Activated CD4-positive, alpha-beta T cell treated with anti-CD3 and anti-CD28 coated beads for 1 hour (primary cell): Measurements from ENCODE around the gene ACOT7.

Source experiments
- DNase-seq: peaks from one replicate; pipeline ENCODE4 v3.0.0-alpha.2; 2020

Gene ACOT7

DNA sequence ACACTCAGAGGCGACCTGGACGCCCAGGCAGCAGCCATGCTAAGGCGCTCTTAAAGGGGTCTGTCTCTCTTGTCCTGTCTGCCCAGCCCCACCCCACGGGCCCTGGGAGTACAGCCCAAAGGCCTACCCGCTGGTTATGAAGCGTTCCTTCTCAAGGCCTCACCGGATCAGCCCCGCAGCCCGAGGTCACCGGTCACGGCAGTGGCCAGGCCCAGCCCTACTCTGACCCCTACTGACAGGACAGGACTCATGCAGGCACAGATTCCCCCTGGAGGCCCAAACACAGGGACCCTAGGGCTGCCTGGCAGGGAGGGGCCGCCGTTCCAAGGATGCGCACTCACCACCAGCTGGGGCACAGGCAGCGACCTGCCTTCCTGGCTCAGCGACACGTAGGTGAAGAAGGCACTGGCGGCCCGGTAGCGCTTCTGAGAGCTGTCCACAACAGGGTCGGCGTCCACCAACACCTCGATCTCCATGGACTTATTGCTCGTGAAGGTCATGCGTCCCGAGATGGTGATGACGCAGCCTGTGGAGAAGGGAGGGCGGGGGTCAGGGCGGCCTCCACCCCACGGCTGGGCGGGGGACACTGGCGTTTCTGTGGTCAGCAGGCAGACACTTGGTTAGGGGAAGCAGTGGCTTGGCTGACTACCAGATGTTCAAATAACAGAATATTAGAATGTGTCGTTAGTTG, 112.7 kb downstream of the ACOT7 start:
- DNase-seq = no peak

- DNase-seq = no peak
These were observed 113.8 kb downstream of the ACOT7 start for GRCh38 chr1:6279613-6280383.

- no peak for DNase-seq
These were observed 114.5 kb downstream of the ACOT7 start for GRCh38 chr1:6279066-6279465.

DNA sequence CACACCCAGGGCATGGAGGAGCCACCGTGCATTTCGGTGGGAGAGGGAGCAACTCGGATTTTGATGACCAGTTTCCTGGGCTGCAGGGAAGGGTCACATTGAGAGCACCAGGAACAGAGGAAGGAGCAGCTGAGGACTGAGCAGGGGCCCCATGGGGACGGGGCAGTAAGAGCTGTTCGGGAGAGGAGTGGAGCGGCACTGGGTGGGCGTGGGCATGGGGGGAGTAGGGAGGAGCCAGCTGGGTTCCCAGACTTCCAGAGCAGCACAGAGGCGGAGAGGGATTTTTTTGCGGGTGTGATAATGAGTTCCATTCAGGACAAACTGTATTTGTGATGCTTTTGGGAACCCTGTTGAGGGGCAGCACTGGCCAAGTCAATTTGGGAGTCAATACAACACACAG, 115.3 kb downstream of the ACOT7 start:
- DNase-seq = no peak

DNA sequence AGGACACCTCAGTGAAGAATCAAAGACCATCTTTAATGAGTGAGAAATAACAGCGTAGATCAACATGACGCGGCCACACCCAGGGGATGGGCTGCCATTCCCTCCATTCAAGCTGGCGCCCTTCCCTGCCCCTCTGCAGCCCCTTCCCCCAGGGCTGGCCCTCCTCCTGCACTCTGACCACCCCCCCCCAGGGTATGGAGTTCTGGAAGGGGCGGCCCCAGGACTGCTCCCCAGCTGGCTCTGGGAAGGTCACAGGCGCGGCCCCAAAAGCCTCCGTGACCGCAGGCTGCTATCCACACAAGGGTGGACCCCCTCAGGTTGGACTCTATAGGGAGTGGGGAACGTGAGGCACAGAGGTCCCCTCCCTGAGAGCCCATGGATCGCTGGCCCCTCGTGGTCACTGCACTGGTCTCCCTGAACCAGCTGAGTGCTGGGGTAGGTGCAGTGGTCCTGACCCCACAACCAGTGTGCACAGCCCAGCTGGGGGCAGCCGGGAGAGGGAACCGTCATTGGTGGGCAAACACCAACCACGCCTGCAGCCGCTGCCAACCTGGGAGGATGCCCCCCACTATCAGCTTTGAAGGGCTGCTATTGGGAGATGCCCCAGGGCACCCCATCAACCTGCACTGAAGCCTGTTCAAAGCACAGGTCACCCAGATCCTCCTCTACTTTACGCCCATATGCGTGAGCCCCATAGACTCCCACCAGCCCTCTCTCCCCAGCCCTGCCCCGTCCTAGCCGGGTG, 116.6 kb downstream of the ACOT7 start:
- DNase-seq = no peak

GRCh38 chr1:6275826-6276782, 117.5 kb downstream of the ACOT7 start:
- no peak for DNase-seq

GRCh38 chr1:6274622-6275139, 118.9 kb downstream of the ACOT7 start:
- DNase-seq = no peak

DNA sequence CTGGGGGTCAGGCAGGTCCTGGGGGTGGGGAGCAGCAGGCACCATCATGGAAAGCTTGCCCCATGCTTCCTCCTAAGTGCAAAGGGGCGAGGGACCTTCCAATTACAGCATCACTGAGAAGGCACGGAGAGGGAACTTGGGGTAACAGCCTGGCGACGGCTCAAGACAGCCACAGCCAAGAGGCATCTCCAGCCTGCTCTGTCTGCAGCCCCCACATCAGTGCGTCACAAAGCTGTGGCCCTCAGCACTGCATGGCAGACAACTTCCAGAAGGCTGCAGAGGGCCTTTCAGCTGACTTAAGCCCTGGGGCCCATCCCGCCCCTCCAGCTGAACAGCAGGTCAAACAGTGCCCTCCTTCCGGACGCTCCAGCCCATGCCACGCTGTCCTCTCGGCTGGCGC, 119.5 kb downstream of the ACOT7 start:
- no peak for DNase-seq

DNA sequence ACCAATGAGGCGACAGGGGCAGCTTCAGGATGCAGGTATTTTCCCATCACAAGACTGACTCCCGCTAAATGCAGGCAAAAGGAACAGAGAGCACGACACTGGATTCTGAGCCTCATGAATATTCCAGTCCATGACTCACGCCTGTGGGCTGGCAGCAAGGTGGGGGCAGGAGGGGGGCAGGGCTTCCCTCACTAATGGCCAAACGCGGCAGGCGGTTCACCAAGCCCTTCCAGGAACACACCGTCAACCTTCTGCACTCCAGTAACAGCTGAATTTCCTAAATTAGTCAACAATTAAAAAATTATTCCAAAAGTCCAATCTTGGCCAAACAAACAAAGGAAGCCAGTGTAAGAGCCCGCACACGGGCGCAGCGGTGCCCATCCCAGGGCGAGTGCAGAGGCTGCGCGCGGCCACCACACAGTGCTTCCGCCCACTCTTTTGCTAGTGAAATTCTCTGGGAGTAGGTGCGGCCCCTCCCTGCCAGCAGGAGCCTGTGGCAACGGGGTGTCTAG, 120.1 kb downstream of the ACOT7 start:
- no peak for DNase-seq

DNA sequence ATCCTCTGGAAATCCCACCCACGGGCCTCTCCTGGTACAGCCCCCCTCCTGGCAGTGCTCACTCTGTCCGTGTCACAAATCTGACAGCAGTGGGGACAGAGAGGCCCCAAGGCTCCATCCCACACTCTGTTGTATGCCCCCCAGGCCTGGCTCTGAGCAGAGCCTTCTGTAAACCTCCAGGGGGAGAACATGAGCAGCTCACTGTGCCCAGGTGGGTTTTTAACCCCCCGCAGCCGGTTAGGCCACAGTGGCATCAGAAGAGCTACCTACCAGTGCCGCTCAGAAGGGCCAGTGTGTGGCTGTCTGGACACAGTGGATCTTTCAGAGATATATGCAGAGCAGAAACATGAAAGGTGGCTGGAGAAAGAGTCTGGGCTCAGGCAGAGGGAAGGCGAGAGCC, 120.7 kb downstream of the ACOT7 start:
- no peak for DNase-seq

- no peak for DNase-seq
These were observed 121.1 kb downstream of the ACOT7 start for GRCh38 chr1:6272452-6272851.

GRCh38 chr1:6271554-6271953, 122.0 kb downstream of the ACOT7 start:
- no peak for DNase-seq

- no peak for DNase-seq
These were observed 122.6 kb downstream of the ACOT7 start for GRCh38 chr1:6271006-6271405.

DNA sequence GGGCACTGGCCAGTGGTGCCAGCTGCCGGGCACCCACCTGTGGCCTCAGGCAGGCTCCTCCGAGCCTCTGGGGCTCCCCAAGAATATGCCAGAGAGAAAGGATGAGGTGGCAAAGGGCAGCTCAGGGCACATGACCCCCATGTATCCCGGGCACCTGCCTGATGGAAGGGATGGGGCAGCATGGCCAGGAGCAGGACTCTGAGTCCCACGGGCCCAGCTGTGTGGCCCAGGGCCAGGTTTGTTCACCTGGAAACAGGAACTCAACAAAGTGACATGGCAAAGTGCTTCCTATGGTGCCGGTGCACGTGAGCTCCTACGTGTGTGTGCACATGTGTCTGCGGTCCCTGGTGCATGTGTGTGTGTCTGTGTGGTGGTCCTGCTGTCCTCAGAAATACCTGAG, 123.2 kb downstream of the ACOT7 start:
- DNase-seq = no peak

GRCh38 chr1:6269720-6270400, 123.7 kb downstream of the ACOT7 start:
- DNase-seq = no peak

DNA sequence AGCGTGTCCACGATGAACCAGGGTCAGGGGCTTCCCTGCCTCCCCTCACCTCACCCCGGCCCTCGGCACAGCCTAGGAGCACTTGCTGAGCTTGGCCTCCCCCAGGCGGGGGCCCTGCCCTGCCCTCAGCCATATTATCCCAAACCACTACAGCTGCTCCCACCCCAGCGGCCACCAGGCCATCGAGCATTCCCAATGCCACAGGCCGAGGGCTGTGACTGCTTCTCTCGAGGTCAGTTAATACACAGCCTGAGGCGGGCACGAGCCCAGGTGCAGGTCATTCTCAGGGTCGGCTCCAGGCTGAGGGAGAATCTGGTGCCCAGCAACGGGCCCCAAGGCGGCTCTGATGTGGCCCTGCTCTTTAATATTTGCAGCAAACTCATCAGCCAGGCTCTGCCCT, 124.3 kb downstream of the ACOT7 start:
- DNase-seq = no peak

- DNase-seq = no peak
These were observed 125.2 kb downstream of the ACOT7 start for GRCh38 chr1:6268415-6268814.

DNA sequence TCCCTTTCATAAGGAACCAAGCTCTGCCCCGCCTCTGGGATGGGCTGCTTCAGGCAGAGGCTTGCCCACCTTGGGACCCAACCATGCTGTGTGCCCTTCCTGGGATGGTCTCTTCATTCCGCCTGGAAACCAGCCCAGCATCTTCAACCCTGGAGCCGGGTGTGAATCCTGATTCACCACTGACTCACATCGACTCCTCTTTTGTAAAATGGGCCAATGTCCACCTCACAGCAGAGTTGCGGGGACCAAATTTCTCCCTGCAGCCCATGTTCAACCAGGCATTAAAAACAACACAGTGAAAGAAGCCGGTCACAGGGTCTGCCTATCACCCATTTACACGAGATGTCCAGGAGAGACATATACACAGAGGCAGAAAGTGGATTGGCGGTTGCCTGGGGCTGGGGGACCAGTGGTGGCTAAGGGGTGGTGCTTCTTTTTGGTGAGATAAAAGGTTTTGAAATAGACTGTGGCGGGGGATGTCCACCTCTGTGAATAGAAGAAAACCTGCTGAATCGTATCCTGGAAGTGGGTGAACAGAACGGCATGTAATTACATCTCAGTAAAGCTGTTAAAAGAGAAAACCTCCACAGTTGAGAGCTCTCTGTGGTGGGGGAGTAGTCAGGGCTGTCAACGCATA, 125.8 kb downstream of the ACOT7 start:
- no peak for DNase-seq

- no peak for DNase-seq
These were observed 126.9 kb downstream of the ACOT7 start for GRCh38 chr1:6266641-6267040.

GRCh38 chr1:6265151-6265550, 128.4 kb downstream of the ACOT7 start:
- no peak for DNase-seq

DNA sequence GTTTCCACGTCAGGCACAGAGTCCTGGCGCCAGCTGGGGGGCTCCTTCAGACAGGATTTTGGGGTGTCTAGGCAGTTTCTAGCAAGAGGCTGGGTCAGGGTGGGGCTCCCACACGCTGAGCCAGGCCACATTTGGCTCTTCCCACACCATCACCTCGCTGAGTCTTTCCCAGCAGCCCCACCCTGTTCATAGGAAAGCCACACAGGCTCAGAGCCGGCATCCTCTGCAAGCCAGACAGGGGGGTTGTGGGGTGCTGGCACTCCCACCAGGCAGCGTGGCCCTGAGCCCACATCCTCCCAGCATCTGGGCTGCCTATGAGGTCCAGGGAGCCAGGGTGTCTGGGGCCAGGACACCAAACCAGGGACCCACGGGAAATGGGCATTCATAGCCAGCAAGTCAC, 129.9 kb downstream of the ACOT7 start:
- DNase-seq = no peak
